Vagina (tissue), 2 donors: ENCODE results near the gene VTI1A.

Experiments used
- POLR2A ChIP-seq, 2 donors: fragments of 450-650 bp; IDR thresholded peaks; one replicate each; pipeline ENCODE4 v1.6.1; 2017; ENCODE audit warnings: antibody characterized with exemption in 2 of 2, mild to moderate bottlenecking in 2 of 2, moderate library complexity in 2 of 2
- TF ChIP-seq, protein P1 (sequence below), 3 experiments: fragments of 450-650 bp in 2 of 3; fragments of 200-600 bp in 1 of 3; sonication (generic) in 1 of 3; IDR thresholded peaks; one replicate each; pipeline ENCODE4 v1.5.1; 2017 to 2019; ENCODE audit warnings: antibody characterized with exemption in 3 of 3, mild to moderate bottlenecking in 2 of 3, moderate library complexity in 2 of 3

DNA sequence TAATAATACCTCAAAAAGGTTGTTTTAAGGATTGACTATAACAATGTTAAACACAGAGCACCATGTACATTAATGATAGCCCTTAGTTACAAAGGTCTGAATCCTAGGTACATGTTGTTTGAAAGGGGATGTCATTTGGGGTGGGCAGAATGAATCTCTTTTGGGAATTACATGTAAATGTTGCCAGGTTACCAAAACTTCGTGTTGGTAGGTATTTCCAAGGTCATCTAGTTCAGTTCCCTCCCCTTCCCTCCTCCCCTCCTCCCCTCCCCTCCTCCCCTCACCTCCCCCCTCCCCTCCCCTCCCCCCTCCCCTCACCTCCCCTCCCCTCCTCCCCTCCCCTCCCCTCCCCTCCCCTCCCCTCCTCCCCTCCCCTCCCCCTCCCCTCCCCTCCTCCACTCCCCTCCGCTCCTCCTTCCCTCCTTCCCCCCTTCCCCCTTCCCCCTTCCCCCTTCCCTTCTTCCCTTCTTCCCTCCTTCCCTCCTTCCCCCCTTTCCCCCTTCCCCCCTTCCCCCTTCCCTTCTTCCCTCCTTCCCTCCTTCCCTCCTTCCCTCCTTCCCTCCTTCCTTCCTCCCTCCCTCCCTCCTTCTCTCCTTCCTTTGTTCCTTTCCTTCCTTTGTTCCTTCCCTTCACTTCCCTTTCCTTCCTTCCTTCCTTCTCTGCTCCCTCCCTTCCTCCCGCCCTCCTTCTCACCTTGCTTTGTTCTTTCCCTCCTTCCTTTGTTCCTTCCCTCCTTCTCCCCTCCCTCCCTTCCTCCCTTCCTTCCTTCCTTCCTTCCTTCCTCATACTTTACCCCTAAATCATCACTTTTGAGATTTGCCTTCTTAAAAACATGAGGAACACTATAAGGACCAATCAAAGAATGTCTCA lies 8.1 kb downstream of the VTI1A start:
- TF ChIP-seq, protein P1, sequence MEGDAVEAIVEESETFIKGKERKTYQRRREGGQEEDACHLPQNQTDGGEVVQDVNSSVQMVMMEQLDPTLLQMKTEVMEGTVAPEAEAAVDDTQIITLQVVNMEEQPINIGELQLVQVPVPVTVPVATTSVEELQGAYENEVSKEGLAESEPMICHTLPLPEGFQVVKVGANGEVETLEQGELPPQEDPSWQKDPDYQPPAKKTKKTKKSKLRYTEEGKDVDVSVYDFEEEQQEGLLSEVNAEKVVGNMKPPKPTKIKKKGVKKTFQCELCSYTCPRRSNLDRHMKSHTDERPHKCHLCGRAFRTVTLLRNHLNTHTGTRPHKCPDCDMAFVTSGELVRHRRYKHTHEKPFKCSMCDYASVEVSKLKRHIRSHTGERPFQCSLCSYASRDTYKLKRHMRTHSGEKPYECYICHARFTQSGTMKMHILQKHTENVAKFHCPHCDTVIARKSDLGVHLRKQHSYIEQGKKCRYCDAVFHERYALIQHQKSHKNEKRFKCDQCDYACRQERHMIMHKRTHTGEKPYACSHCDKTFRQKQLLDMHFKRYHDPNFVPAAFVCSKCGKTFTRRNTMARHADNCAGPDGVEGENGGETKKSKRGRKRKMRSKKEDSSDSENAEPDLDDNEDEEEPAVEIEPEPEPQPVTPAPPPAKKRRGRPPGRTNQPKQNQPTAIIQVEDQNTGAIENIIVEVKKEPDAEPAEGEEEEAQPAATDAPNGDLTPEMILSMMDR (IDR thresholded peaks at IDR 0.05), result no peak
- TF ChIP-seq POLR2A (IDR thresholded peaks at IDR 0.05), result no peak
